H1 (cell line): ENCODE results near the gene GLDC. TPM values are rescaled to one million over a fixed set of nuclear protein-coding genes. Genes with fewer than 3 reads are reported as not detected.
A peak's percentile ranks its signal among the peaks of the same experiment; 100 is the strongest.

Experiments used
- CTCF ChIA-PET: fragments of 300-600 bp; sonication (Branson Sonifier 250); formaldehyde crosslinking; loops from one replicate; lab custom pipeline; 2021; ENCODE audit not compliant: partially characterized antibody; lab: Charles Lee
- POLR2A ChIA-PET: fragments of 300-600 bp; sonication (Branson Sonifier 250); formaldehyde crosslinking; loops from one replicate; lab custom pipeline; 2021; ENCODE audit warnings: inconsistent platforms; ENCODE audit not compliant: partially characterized antibody; lab: Charles Lee
- DNase-seq, 2 experiments: peaks; one replicate each; pipeline versions ENCODE4 v3.0.0 to v3.0.0-alpha.2; 2010 to 2022; ENCODE audit warnings: low spot score in 2 of 2, low read depth in 1 of 2, mixed read lengths in 1 of 2
- FAIRE-seq: peaks from 2 replicates; lab custom pipeline; 2011; peaks lifted over from hg19 to GRCh38; lab: Jason Lieb, UNC
- H2AFZ ChIP-seq: 2 replicates; pipeline ENCODE4 v1.8.1; 2012; ENCODE audit warnings: low read length, inconsistent platforms
- H2AK5ac ChIP-seq: 2 replicates; pipeline ENCODE4 v1.6.1; 2013; ENCODE audit warnings: low read depth, low read length
- H2BK120ac ChIP-seq: replicated peaks from 2 replicates; pipeline ENCODE3; 2013; ENCODE audit warnings: low read depth, low read length, inconsistent platforms
- H2BK12ac ChIP-seq: 2 replicates; pipeline ENCODE4 v1.6.1; 2013; ENCODE audit warnings: low read depth, low read length
- H2BK15ac ChIP-seq: 2 replicates; pipeline ENCODE4 v1.6.1; 2013; ENCODE audit warnings: low read length
- H2BK20ac ChIP-seq: 2 replicates; pipeline ENCODE4 v1.6.1; 2013; ENCODE audit warnings: low read length
- H2BK5ac ChIP-seq: 2 replicates; pipeline ENCODE4 v1.6.1; 2013; ENCODE audit warnings: low read depth, low read length
- H3K14ac ChIP-seq: 2 replicates; pipeline ENCODE4 v1.6.1; 2013; ENCODE audit warnings: inconsistent platforms; ENCODE audit not compliant: insufficient read length
- H3K18ac ChIP-seq: 2 replicates; pipeline ENCODE4 v1.6.1; 2013; ENCODE audit warnings: low read length; ENCODE audit errors: extremely low read depth
- H3K23ac ChIP-seq: 2 replicates; pipeline ENCODE4 v1.6.1; 2013; ENCODE audit warnings: inconsistent platforms; ENCODE audit not compliant: insufficient read length
- H3K23me2 ChIP-seq: 2 replicates; pipeline ENCODE4 v1.6.1; 2013; ENCODE audit warnings: low read depth, low read length
- H3K27ac ChIP-seq: 2 replicates; pipeline ENCODE4 v1.6.1; 2011; ENCODE audit warnings: low read depth, low read length, inconsistent platforms
- H3K27me3 ChIP-seq, 4 experiments: replicated peaks in 1 of 4; 1 replicate in 1 of 4; 2 replicates in 3 of 4; pipeline versions ENCODE4 v1.6.1 to v1.8.1; 2011 to 2013; ENCODE audit warnings: low read length in 3 of 4, mild to moderate bottlenecking in 3 of 4, inconsistent platforms in 2 of 4, mixed read lengths in 2 of 4, moderate library complexity in 1 of 4; ENCODE audit not compliant: control insufficient read depth in 3 of 4, insufficient read depth in 3 of 4; ENCODE audit errors: extremely low read depth in 1 of 4
- H3K36me3 ChIP-seq, 4 experiments: 2 replicates each; pipeline versions ENCODE4 v1.6.1 to v1.8.1; 2011 to 2013; ENCODE audit warnings: mild to moderate bottlenecking in 4 of 4, low read length in 3 of 4, moderate library complexity in 2 of 4, control low read depth in 1 of 4, inconsistent platforms in 1 of 4; ENCODE audit not compliant: insufficient read depth in 4 of 4, control insufficient read depth in 2 of 4
- H3K4ac ChIP-seq: replicated peaks from 2 replicates; pipeline ENCODE3; 2013; ENCODE audit warnings: low read length, low read depth, mixed read lengths, inconsistent platforms; ENCODE audit not compliant: insufficient read length
- H3K4me1 ChIP-seq, 4 experiments: replicated peaks in 1 of 4; 1 replicate in 1 of 4; 2 replicates in 3 of 4; pipeline versions ENCODE4 v1.6.1 to v1.8.1; 2011 to 2013; ENCODE audit warnings: low read length in 3 of 4, inconsistent platforms in 2 of 4, mixed read lengths in 1 of 4; ENCODE audit not compliant: insufficient read depth in 4 of 4, control insufficient read depth in 3 of 4
- H3K4me2 ChIP-seq, 2 experiments: 2 replicates each; pipeline versions ENCODE4 v1.6.1 to v1.8.1; 2011 to 2013; ENCODE audit warnings: low read depth in 2 of 2, low read length in 2 of 2, control low read depth in 1 of 2, inconsistent platforms in 1 of 2, mild to moderate bottlenecking in 1 of 2; ENCODE audit not compliant: insufficient read depth in 1 of 2
- H3K4me3 ChIP-seq, 4 experiments: fragments of 200-600, 300-600 bp in 1 of 4; sonication (generic), shearing (Covaris generic), sonication (Bioruptor Twin) in 1 of 4; 2 replicates each; pipeline versions ENCODE4 v1.5.1 to v1.8.1; 2011 to 2016; ENCODE audit warnings: low read length in 4 of 4, low read depth in 3 of 4, control low read depth in 2 of 4, inconsistent platforms in 2 of 4, mild to moderate bottlenecking in 2 of 4, mixed read lengths in 1 of 4, moderate library complexity in 1 of 4; ENCODE audit not compliant: insufficient read depth in 2 of 4; ENCODE audit errors: extremely low read depth in 1 of 4
- H3K56ac ChIP-seq: replicated peaks from 2 replicates; pipeline ENCODE3; 2013; ENCODE audit warnings: low read depth, mild to moderate bottlenecking, mixed read lengths, low read length, inconsistent platforms; ENCODE audit not compliant: insufficient read length
- H3K79me1 ChIP-seq: 2 replicates; pipeline ENCODE4 v1.6.1; 2013; ENCODE audit warnings: low read depth, low read length, control low read depth
- H3K79me2 ChIP-seq, 2 experiments: 2 replicates each; pipeline versions ENCODE4 v1.6.1 to v1.8.1; 2012 to 2013; ENCODE audit warnings: low read length in 2 of 2, mild to moderate bottlenecking in 2 of 2, inconsistent platforms in 1 of 2; ENCODE audit not compliant: insufficient read depth in 2 of 2, control insufficient read depth in 1 of 2
- H3K9ac ChIP-seq, 4 experiments: replicated peaks in 1 of 4; 1 replicate in 1 of 4; 2 replicates in 3 of 4; pipeline versions ENCODE4 v1.6.1 to v1.8.1; 2011 to 2013; ENCODE audit warnings: low read depth in 3 of 4, low read length in 3 of 4, control low read depth in 2 of 4, mild to moderate bottlenecking in 2 of 4, moderate library complexity in 2 of 4, inconsistent platforms in 1 of 4; ENCODE audit errors: extremely low read depth in 1 of 4
- H3K9me3 ChIP-seq, 2 experiments: 2 replicates each; pipeline versions ENCODE4 v1.6.1 to v1.8.1; 2012 to 2013; ENCODE audit warnings: mild to moderate bottlenecking in 2 of 2, moderate library complexity in 2 of 2, control low read depth in 1 of 2, inconsistent platforms in 1 of 2, low read depth in 1 of 2, low read length in 1 of 2, mixed read lengths in 1 of 2; ENCODE audit not compliant: insufficient read depth in 2 of 2
- H4K20me1 ChIP-seq, 2 experiments: replicated peaks in 1 of 2; 2 replicates each; pipeline versions ENCODE3 to v1.8.1; 2011 to 2013; ENCODE audit warnings: inconsistent platforms in 2 of 2, low read length in 2 of 2, mild to moderate bottlenecking in 1 of 2; ENCODE audit not compliant: insufficient read depth in 2 of 2, control insufficient read depth in 1 of 2
- H4K5ac ChIP-seq: 2 replicates; pipeline ENCODE4 v1.6.1; 2013; ENCODE audit warnings: low read length, low read depth, mixed read lengths, inconsistent platforms; ENCODE audit not compliant: insufficient read length
- H4K8ac ChIP-seq: 2 replicates; pipeline ENCODE4 v1.8.0; 2013; ENCODE audit warnings: mild to moderate bottlenecking, moderate library complexity, low read length, inconsistent platforms; ENCODE audit not compliant: insufficient read depth; ENCODE audit errors: extremely low read depth
- H4K91ac ChIP-seq: replicated peaks from 2 replicates; pipeline ENCODE3; 2013; ENCODE audit warnings: low read length, mixed read lengths, inconsistent platforms; ENCODE audit not compliant: insufficient read length
- RAD21 ChIP-seq, 2 experiments: IDR thresholded peaks in 1 of 2; conservative IDR thresholded peaks in 1 of 2; 2 replicates each; pipeline ENCODE4 v1.6.1; 2011; ENCODE audit warnings: low read depth in 2 of 2, low read length in 2 of 2, improper control_type of control experiment in 1 of 2, inconsistent platforms in 1 of 2, mild to moderate bottlenecking in 1 of 2, moderate library complexity in 1 of 2
- TAF1 ChIP-seq: IDR thresholded peaks from 2 replicates; pipeline ENCODE4 v1.6.1; 2011; ENCODE audit warnings: mild to moderate bottlenecking, low read depth, low read length
- WGBS, 2 experiments: shearing (Covaris generic) in 1 of 2; methylation state at CpG; one replicate each; pipeline versions ENCODE4 v1.1.6 to v1.1.7; 2013 to 2015; ENCODE audit warnings: low lambda C conversion rate in 2 of 2, mixed read lengths in 2 of 2, inconsistent platforms in 1 of 2, low coverage in 1 of 2, missing lambda C conversion rate in 1 of 2; ENCODE audit not compliant: insufficient replicate concordance in 2 of 2, insufficient coverage in 1 of 2, insufficient read length in 1 of 2; ENCODE audit errors: extremely low coverage in 1 of 2, missing lambda C conversion rate in 1 of 2; 5-methylcytosine and 5-hydroxymethylcytosine counted together
- polyA plus RNA-seq, 7 experiments: library from polyadenylated mRNA; depleted of rRNA in 3 of 7; stranded (reverse) in 5 of 7; unstranded in 2 of 7; fragments of >200 nt in 5 of 7; fragments of 200-250 nt in 2 of 7; gene quantifications; 1 replicate in 5 of 7; 2 replicates in 1 of 7; 4 replicates in 1 of 7; pipeline versions ENCODE4 v1.2.1 to v1.2.3, GENCODE V29; 2011 to 2013; ENCODE audit warnings: missing spikeins in 2 of 7, mixed read lengths in 2 of 7
- total RNA-seq: library from RNA; stranded (reverse); fragmentation: NEBNext Ultra II Directional; extraction: Animal tissue kit (Norgen Biotek cat#: 25700); gene quantifications from 2 replicates; pipeline ENCODE4 v1.2.1, GENCODE V29; 2021
- TF ChIP-seq, protein P1 (sequence below), 3 experiments: IDR thresholded peaks; 1 replicate in 2 of 3; 2 replicates in 1 of 3; pipeline versions ENCODE4 v1.5.1 to v1.6.1; 2011; ENCODE audit warnings: low read length in 3 of 3, mild to moderate bottlenecking in 3 of 3, inconsistent platforms in 2 of 3, low read depth in 1 of 3, moderate library complexity in 1 of 3; ENCODE audit not compliant: insufficient read depth in 1 of 3; ENCODE audit errors: control extremely low read depth in 1 of 3

GLDC gene
- total and polyA plus RNA-seq, 2 of the 8 experiments (the other 6 are each of a cell fraction or from before 2014, with no cell fraction given), result 48.8 to 101 TPM

DNA sequence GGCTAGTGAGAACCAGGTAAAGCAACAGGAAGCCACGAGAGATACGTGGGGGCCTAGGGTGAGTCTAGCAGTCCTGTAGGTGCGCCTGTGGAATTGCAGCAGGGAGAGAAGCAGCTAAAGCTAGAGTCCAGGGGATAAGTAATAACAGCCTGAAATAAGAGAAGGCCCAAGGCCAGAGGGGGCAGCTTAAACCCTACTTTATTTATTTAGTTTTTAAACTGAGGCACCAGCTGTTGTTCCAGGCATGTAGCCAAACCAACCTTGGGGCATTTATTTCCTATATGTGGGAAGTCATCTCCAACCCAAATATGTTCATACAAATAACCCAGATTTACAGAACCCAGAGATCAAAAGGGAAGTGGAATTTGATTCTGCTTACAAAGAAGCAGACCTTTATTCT lies 93.5 kb downstream of the GLDC start:
- Histone ChIP-seq H4K8ac (no peak overlapping the region), H3K4me1 (no peaks in the 10 kb centered on the region), H3K56ac (no peak overlapping the region), H3K79me1 (no peaks in the 10 kb centered on the region), H3K27ac (no peak overlapping the region), H3K23me2 (no peaks in the 10 kb centered on the region), H3K4me2 (no peak overlapping the region), H3K27me3 (no peaks in the 10 kb centered on the region), H3K14ac (no peak overlapping the region), H4K5ac (no peak overlapping the region), H3K4me3 (no peak overlapping the region), H3K18ac (no peak overlapping the region), H2AFZ (no peak overlapping the region), H2BK20ac (no peak overlapping the region), H3K79me2 (no peaks in the 10 kb centered on the region), H3K4ac (no peak overlapping the region), H2BK12ac (no peak overlapping the region), H2AK5ac (no peak overlapping the region), H3K9me3 (no peaks in the 10 kb centered on the region), H3K23ac (no peak overlapping the region), H4K20me1 (no peaks in the 10 kb centered on the region), H2BK5ac (no peak overlapping the region), H2BK120ac (no peak overlapping the region), H3K9ac (no peak overlapping the region), H2BK15ac (no peak overlapping the region), H4K91ac (no peak overlapping the region), H3K36me3 (peaks cover 0 to 3% (median 1%) of the 10 kb centered on the region in 4 experiments; a peak in 4 of 8 replicates)
- FAIRE-seq (no peak), DNase-seq (no peak)
- POLR2A ChIA-PET, result no interaction called here
- CTCF ChIA-PET, result interaction anchor here (1.0 to 1.9 kb wide), 2 partner anchors 10 to 41 kb away, joined by 3 to 6 read pairs; no protein-coding TSS in a partner anchor
- TF ChIP-seq, protein P1, sequence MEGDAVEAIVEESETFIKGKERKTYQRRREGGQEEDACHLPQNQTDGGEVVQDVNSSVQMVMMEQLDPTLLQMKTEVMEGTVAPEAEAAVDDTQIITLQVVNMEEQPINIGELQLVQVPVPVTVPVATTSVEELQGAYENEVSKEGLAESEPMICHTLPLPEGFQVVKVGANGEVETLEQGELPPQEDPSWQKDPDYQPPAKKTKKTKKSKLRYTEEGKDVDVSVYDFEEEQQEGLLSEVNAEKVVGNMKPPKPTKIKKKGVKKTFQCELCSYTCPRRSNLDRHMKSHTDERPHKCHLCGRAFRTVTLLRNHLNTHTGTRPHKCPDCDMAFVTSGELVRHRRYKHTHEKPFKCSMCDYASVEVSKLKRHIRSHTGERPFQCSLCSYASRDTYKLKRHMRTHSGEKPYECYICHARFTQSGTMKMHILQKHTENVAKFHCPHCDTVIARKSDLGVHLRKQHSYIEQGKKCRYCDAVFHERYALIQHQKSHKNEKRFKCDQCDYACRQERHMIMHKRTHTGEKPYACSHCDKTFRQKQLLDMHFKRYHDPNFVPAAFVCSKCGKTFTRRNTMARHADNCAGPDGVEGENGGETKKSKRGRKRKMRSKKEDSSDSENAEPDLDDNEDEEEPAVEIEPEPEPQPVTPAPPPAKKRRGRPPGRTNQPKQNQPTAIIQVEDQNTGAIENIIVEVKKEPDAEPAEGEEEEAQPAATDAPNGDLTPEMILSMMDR (IDR thresholded peaks at IDR 0.05; ENCODE audit: control extremely low read depth in 1 of 3, insufficient read depth in 1 of 3, low read depth in 1 of 3, low read length in 3 of 3), result peak in 1 of 3 experiments; percentile 30; a peak in 1 of 4 replicates
- TF ChIP-seq TAF1 (no peak), RAD21 (IDR thresholded peaks at IDR 0.05 in 1 of 2, conservative IDR thresholded peaks at IDR 0.05 in 1 of 2; ENCODE audit: low read depth in 2 of 2, low read length in 2 of 2) (peak in 1 of 2 experiments; percentile 28; a peak in 1 of 4 replicates)
- WGBS, 2 experiments, result 86% methylated on average over 3 of the region's 3 CpGs; no CpG with 5 or more reads in 1 of the 2 experiments
